ENCODE results near the gene STPG4. TPM values are rescaled to one million over a fixed set of nuclear protein-coding genes. Genes with fewer than 3 reads are reported as not detected.

STPG4 gene
- total and polyA plus RNA-seq, 7 donors = 0.12 to 1.1 (median 0.63) TPM; not detected in 3

DNA sequence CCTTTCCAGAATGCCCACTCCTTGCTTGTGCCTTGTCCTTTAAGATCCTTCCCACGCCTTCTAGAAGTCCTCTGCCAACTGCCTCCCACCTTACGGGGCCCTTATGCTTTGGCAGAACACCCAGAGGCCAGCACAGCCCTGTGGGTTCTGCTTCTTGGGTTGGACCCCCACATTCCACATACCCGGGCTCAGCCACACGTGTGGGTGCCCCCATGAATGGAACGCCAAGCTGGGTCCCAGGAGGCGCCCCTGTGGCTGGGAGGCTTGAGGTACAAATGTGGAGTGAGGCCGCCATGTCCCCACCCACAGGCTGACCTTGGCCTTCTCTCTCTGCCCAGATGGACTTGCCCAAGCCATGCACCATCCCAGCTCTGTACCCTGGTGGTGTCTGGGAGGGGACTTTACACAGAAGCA, 74.2 kb downstream of the STPG4 start:
- no peaks in the 10 kb centered on the region for H3K9me3 ChIP-seq
- H3K27ac ChIP-seq = peak overlapping the region in 1 of 4 donors; percentile 74
- peak; percentile 51 for DNase-seq
- peaks cover 0 to 68% (median 47%) of the 10 kb centered on the region in 4 donors for H3K4me1 ChIP-seq
- H3K27me3 ChIP-seq = no peaks in the 10 kb centered on the region
- H3K36me3 ChIP-seq = no peaks in the 10 kb centered on the region
- intact Hi-C loops (cut with DNase I) = no loop called here
- 95 to 97% methylated on average over 7 of the region's 7 CpGs for WGBS, 2 donors
- H3K4me3 ChIP-seq = no peak overlapping the region
- TF ChIP-seq POLR2AphosphoS5 (IDR thresholded peaks at IDR 0.05) (no peak), POLR2A (IDR thresholded peaks at IDR 0.05) (no peak), EP300 (IDR thresholded peaks at IDR 0.05) (no peak)
- TF ChIP-seq, protein P1, sequence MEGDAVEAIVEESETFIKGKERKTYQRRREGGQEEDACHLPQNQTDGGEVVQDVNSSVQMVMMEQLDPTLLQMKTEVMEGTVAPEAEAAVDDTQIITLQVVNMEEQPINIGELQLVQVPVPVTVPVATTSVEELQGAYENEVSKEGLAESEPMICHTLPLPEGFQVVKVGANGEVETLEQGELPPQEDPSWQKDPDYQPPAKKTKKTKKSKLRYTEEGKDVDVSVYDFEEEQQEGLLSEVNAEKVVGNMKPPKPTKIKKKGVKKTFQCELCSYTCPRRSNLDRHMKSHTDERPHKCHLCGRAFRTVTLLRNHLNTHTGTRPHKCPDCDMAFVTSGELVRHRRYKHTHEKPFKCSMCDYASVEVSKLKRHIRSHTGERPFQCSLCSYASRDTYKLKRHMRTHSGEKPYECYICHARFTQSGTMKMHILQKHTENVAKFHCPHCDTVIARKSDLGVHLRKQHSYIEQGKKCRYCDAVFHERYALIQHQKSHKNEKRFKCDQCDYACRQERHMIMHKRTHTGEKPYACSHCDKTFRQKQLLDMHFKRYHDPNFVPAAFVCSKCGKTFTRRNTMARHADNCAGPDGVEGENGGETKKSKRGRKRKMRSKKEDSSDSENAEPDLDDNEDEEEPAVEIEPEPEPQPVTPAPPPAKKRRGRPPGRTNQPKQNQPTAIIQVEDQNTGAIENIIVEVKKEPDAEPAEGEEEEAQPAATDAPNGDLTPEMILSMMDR (IDR thresholded peaks at IDR 0.05) = no peak

DNA sequence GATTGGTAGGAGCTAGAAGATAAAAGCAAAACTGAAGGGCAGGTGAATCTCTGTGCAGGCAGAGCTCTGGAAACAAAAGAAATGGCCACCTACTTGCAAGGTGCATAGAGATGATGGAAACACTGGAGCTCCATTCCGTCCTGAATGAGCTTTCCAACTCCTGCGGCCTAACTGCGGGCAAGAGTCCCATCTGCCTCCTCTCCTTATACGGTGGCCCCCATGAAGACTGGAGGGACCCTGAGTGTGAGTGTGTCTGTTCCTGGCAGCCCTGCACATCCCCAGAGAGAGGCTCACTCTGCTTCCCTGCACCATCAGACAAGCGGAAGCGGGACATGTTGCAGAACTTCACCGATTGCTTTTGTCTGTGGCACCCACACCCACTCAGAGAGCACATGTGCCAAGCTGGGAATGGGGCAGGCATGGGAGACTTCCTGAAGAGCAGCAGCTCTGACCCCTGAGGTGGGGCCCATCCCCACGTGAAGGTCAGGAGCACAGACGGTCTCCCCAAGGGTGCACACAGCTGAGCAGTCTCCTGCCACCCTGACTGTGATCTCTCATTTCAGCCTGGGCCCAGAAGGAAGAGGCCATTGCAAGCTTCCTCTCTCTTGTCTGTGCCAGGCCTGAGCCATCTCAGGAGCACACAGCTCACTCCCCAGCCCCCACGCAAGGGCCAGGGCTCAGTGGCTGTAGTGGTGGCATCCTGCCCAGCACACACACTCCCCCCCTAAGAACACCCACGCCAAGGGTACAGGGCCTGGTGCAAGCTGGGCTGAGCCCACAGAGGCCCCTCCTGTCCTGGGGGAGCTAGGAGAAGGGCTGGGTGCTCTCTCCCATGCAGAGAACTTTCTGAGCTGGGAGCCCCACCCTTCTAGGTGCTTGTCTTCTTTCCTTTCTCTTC, 75.3 kb downstream of the STPG4 start:
- H3K27me3 ChIP-seq = no peaks in the 10 kb centered on the region
- no peak overlapping the region for H3K4me3 ChIP-seq
- H3K4me1 ChIP-seq = peaks cover 0 to 66% (median 45%) of the 10 kb centered on the region in 4 donors
- H3K9me3 ChIP-seq = no peaks in the 10 kb centered on the region
- TF ChIP-seq POLR2A (IDR thresholded peaks at IDR 0.05) = no peak
- TF ChIP-seq POLR2AphosphoS5 (IDR thresholded peaks at IDR 0.05) = peak in 1 of 4 donors; percentile 23
- H3K36me3 ChIP-seq = no peaks in the 10 kb centered on the region
- intact Hi-C loops (cut with DNase I) = no loop called here
- 56 to 64% methylated on average over 11 of the region's 11 CpGs for WGBS, 2 donors
- DNase-seq = no peak
- peak overlapping the region; percentile 20 to 74 (median 64) for H3K27ac ChIP-seq

DNA sequence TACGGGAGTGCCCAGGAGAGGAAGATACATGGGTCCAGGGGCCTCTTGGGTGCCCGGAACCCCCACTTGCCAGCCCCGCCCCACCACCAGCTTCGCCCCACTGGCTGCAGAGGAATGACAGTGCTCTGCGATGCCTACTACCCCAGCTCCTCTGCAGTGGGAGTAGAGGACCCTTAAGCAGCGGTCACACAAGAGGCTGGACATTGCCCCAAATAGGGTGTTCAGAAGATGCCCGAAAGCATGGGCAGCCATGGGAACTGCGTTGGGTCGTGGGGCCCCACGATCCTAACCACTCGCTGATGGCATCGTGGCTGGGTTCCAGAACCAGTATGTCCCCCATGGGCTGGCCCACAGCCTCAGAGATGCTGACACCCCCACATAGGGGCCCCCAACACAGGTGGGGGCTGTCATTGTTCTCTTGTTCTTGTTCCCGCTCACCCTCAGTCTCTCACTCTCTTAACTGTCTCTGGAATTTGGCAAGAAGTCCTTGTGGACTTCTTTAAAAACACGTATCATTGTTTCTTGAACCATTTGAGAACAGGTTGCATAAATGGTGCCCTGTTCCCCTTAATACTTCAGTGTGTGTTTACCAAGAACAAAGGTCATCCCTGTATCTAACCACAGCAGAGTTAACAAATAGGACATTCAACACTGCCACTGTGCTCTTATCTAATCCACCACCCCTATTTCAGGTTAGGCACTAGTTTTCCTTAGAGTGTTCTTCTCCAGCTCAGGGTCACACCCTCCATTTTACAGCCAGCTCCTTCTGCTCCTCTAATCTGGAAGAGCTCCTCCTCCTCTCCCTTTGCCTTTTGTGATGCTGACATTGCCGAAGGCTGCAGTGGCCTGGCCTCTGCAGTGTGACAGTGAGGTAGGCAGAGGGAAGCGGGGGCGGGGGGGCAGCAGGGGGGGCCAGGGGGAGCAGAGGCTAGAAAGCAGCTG, 76.3 kb downstream of the STPG4 start:
- H3K36me3 ChIP-seq = peaks cover 0 to 2% (median 0%) of the 10 kb centered on the region in 4 donors
- no peak for DNase-seq
- TF ChIP-seq EP300 (IDR thresholded peaks at IDR 0.05) (no peak), POLR2A (IDR thresholded peaks at IDR 0.05) (no peak), POLR2AphosphoS5 (IDR thresholded peaks at IDR 0.05) (no peak)
- TF ChIP-seq, protein P1 (IDR thresholded peaks at IDR 0.05) = no peak
- intact Hi-C loops (cut with DNase I) = no loop called here
- H3K9me3 ChIP-seq = no peaks in the 10 kb centered on the region
- 59 to 86% methylated on average over 17 of the region's 17 CpGs for WGBS, 2 donors
- no peaks in the 10 kb centered on the region for H3K27me3 ChIP-seq
- peak overlapping the region; percentile 20 to 74 (median 64) for H3K27ac ChIP-seq
- no peak overlapping the region for H3K4me3 ChIP-seq
- H3K4me1 ChIP-seq = peaks cover 0 to 66% (median 45%) of the 10 kb centered on the region in 4 donors

DNA sequence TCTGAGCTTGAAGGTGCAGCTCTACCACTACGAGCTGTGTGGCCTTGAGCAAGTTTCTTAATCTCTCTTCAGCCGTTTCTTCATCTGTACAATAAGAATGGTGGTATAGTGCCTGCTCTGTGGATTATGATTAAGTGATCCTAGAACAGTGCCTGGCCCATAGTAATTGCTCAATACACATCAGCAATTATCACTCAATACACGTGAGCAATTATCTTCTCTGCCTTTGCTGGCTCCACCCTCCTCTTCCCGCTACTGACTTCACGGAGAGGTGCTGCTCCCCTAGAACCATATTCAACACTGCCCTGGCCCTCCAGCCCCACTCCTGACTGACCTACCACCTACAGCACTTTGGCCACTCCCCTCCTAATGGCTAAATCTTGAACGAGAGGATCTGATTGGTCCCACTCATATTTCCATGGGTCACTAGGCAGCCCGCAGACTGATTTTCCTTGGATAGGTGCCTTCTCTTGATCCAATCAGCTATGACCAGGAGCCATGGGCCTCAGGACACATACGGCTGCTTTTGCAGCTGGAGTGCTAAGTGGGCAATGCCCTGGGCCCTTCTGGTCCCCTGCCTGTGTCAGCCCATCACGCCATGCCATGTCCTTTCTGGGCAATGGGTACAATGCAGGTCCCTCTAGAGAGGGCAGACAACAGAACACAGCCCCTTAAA, 77.5 kb downstream of the STPG4 start:
- Histone ChIP-seq H3K4me3 (no peak overlapping the region), H3K9me3 (no peaks in the 10 kb centered on the region), H3K27ac (peak overlapping the region; percentile 89 to 96 (median 92)), H3K27me3 (no peaks in the 10 kb centered on the region), H3K4me1 (peaks cover 0 to 70% (median 57%) of the 10 kb centered on the region in 4 donors), H3K36me3 (peaks cover 0 to 7% (median 0%) of the 10 kb centered on the region in 4 donors)
- DNase-seq = no peak
- no peak for TF ChIP-seq POLR2A (IDR thresholded peaks at IDR 0.05)
- intact Hi-C loops (cut with DNase I) = no loop called here
- WGBS, 2 donors = 70 to 85% methylated on average over 9 of the region's 9 CpGs

Data from sigmoid colon (tissue), 7 donors.